NCI-H345 (cell line): ENCODE data around the gene ZNF778.
"Not testable (repeated sequence)": the region's sequence is repeated elsewhere in the genome, so short reads cannot be mapped to it uniquely, and the experiment has no call there.

Experiments used
- DNase-seq: peaks from one replicate; lab custom pipeline; 2025; lab: John Stamatoyannopoulos, UW

ZNF778 gene

DNA sequence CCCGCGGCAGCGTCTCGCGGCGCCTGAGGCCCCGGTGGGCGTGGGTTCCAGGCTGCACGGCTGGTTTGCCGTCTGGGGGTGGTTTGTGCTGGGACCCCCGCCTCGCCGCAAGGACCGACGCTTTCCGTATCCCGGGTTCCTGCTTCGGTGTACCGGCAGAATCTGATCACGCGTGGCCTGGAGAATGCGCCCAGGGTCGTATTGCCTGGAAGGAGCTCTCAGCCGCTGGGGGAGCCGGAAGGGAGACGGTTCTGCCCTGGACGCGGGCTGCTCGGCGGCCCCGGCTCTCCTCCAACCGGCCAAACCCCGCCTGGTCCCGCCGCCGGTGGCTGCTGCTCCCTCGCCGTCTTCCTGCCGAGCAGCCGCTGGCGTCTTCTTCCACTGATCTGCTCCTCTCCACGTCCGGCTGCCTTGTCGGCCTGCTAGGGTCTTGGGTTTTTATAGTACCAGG is 39.8 kb downstream of the ZNF778 start:
- DNase-seq = no peak

DNA sequence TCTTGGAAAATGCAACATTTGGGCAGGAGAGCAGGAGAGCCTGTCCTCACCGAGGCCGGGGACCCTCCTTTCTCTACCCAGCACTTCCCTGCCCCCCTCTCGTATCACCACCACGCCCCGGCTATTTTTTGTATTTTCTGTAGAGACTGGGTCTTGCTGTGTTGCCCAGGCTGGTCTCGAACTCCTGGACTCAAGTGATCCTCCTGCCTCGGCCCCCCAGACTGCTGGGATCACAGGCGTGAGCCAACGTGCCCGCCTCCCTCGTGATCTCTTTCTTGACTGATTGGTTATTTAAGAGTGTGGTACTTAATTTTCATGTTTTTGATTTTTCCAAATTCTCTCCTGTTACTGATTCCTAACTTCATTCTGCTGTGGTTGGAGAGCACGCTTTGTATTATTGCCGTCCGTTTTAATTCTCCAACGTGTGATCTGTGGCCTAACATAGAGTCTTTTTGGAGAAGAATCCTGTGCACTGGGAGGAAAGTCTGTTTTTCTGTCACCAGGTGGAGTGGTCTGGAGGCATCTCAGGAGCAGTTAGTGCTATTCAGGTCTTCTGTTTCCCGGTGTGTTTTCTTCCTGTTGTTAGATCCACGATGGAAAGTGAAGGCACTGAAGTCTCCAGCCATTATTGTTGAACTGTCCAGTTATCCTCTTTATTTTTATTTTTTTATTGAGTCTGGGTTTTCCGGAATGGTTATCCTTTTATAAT is 40.4 kb downstream of the ZNF778 start:
- DNase-seq = no peak

DNA sequence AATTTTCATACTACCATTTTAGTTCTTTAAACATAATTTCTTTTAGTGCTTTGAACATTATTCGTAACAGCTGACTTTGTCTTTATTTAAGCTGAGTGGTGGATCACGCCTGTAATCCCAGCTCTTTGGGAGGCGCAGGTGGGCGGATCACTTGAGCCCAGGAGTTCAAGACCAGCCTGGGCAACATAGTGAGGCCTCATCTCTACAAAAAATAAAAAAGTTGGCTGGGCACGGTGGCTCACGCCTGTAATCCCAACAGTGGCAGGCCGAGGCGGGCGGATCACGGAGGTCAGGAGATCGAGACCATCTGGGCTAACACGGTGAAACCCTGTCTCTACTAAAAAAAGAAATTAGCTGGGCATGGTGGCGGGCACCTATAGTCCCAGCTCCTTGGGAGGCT is 42.4 kb downstream of the ZNF778 start:
- DNase-seq = not testable (repeated sequence)

DNA sequence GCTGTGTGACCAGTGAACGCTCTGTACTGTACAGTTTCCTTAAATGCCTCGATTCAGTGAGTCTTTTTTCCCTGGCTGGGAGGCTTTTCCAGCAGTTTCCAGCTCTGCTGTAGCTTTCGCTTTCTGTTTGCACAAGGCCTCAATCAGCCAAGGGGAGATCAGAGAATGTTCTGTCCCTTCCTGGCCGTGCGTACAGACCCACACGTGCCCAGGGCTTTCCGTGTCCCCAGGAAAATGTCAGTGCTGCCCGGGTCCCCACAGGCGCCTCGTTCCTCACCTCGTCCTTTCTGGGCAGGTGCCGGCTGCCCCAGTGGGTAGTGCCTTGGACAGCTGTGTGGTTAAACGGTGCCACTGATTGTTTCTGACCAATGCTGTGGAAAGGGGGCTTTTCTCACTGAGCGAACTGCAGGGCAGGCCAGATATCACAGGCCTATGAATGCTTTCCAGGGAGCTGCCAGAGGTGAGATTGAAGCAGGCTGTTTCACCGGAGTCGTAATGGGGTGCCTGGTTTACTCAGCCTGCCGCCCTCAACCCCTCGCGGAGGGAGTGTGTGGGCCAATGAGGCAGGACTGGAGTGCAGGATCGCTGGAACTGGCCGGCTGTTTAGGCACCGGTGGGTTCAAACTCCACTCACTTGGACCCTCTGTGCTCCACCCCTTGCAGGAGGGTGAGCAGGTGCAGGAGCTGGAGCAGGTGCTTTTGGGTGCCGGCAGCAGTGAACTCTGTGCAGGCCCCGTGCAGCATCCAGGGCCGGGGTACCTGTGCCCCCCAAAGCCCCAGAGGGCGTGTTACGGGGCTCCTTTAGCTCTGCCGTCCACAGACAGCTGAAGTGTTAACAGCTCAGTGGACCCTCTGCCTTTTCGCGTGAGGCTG is 44.4 kb downstream of the ZNF778 start:
- DNase-seq = no peak

DNA sequence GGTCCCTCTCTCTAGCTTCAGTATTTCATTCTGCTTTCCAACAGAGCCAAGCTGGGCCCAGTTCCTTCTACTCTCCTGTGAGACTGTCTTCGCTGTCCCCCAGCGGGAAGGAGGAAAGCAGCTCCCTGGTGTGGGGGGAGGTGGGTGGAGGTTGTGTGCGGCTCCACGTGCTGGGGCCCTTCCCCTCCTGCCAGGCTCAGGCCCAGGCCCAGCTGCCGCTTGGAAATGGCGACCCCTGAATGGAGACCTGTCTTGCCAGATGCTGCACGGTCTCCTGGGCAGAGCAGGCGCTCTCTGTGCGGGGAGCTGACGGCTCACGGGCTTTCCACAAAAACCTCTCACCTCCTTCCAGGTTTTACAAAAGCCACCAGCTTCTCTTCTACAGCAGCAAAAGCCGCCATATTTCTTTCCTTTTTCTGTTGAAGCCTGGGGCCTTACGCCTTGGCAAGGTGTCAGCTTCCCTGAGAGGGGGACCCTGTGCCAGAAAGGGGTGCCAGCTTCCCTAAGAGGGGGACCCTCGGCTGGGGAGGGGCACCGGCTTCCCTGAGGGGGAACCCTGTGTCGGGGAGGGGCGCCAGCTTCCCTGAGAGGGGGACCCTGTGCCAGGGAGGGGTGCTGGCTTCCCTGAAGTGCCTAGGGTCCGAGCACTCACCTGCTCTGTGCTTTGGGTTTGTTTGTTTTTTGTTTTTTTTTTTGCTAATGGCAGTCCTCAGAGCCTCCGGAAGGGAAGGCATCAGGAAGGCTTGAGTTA is 47.5 kb downstream of the ZNF778 start:
- no peak for DNase-seq

DNA sequence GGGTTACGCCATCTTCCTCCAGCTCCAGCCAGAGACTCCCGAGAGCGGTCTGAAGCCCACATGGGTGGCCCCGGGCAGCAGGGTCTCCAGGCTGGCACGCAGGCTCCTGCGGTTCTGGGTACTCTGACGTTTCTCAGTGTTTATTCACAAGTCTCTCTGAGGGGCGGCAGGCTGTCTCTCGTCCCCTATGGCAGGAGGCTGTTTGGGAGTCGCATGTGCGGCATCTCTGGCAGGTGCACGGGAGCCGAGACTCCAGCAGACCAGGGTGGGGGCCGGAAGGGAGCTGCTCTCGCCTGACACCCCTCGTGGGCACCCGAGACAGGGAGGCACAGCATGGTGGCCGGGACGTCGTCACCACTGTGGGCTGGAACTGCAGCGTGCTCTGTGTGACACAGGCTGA is 48.1 kb downstream of the ZNF778 start:
- DNase-seq = no peak

DNA sequence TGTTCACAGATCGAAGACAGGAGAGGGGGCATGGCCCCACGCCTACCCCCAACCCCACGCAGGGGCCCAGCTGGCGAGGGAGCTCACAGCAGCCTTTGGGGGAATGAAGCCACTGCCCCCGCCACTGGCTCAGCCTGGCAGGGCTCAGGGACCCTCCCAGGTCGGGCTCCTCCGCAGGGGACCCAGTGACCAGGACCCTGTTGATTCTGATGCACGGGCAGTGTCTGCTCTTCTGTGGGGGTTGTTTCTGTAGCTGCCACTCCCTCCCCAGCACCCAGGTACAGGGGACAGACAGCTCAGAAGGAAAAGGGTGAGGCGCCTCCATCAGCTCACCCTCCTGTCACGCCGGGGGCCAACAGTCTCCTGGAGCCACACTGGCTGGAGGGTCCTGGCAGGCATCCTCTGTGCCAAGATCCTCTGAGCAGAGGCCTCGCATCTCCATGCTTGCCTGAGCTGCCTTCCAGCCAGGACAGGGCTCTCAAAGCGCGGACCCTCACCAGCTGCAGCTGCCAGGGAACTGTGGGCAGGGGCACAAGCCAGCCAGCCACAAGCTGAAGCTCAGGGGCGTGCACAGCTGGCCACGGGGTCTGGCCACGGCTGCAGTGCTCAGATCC is 49.1 kb downstream of the ZNF778 start:
- no peak for DNase-seq

DNA sequence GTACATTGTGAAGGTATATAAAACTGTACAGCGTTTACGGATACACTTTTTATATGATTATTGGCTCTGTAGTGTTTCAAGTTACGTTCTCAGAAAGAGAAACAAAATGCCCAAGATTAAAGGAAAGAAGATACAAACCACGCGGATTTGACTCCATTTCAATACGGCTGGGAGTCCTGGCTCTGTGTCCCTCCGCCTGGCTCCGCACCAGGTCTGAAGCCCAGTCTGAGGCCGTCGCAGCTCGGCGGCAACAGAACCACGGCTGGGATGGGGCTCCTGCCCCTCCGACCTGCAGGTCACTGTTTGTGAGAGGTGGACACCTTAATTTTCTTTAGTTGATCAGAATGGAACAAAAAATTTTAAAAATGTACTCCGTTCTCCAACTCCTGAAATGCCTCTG is 50.2 kb downstream of the ZNF778 start:
- not testable (repeated sequence) for DNase-seq

DNA sequence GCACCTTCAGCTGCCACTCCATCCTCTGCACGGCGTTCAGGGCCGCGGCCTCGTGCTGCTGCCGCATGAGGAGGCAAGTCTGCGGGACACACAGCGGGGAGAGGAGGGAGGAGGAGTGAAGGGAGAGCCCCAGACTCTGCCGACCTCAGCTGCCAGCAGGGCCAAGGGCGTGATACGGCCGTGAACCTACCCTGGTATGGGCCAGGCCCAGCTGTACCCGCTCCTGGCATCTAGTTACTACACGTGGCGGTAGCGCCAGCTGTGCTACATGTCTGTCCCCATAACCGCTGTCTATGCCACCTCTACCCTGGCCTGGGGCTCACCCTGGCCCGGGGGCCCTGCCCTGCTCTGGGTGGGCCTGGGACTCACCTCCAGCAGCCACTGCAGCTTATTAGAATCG is 51.1 kb downstream of the ZNF778 start:
- DNase-seq = no peak

DNA sequence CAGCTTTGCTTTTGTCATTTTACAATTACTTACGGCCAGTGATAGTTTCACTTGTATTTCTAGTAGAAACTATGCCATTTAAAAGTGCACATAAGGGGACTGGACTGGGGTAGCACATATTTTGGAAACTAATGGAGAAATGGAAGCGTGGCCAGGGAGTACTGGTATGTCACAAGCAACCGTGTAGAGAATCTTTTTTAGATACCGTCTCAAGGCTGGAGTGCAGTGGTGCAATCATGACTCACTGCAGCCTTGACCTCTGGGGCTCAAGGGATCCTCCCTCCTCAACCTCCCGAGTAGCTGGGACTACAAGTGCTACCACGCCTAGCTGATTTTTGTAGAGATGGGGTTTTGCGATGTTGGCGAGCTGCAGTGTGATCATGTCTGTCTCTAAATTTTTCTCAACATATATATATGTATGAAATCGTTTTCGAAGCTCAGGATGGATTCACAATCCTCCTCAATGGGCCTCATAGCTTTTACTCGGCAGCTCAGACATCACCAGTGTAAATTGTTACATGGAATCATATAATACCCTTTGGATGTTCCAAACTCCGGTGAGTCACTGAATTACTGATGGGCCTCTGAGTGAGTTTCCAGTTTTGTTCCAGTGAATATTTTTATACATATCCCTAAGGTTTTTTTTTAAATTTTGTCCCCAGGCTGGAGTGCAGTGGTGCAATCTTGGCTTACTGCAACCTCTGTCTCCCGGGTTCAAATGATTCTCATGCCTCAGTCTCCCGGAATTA is 51.7 kb downstream of the ZNF778 start:
- no peak for DNase-seq

DNA sequence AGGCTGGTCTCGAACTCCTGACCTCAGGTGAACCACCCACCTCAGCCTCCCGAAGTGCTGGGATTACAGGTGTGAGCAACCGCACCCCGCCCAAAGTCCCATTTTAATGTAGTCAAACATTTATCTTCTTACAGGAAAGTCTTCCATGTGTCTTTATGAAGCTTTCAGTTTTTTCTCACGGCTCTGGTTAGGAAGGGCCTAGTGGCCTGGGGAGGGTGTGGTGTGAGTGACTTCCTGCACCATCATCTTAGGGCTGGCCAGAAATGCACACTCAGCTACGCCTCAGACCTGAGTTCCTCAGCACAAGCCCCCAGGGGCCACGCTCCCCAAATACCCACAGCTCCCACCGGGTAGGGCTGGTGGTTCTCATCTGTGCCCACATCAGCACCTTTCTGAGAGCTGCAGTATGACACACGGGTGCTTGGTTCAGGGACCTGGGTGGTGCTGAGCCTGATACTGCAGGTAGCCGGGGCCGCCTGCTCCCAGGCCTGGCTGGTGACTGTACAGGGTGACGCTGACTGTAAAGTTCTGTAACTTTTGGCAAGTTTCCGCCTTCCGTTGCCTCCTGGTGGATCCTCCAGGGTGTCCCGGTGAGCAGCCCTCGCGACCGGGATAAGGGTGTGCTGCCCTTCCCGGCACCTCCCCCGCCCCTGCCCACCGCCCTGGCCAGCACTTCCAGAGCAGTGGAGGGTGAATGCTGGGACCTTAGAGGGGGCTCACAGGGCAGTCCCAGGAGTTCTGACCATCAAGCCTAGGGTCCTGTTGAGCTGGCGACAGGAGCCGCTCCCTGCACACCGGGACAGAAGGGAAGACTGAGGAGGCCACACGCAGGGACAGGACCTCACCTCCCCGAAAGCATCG is 52.5 kb downstream of the ZNF778 start:
- DNase-seq = no peak

DNA sequence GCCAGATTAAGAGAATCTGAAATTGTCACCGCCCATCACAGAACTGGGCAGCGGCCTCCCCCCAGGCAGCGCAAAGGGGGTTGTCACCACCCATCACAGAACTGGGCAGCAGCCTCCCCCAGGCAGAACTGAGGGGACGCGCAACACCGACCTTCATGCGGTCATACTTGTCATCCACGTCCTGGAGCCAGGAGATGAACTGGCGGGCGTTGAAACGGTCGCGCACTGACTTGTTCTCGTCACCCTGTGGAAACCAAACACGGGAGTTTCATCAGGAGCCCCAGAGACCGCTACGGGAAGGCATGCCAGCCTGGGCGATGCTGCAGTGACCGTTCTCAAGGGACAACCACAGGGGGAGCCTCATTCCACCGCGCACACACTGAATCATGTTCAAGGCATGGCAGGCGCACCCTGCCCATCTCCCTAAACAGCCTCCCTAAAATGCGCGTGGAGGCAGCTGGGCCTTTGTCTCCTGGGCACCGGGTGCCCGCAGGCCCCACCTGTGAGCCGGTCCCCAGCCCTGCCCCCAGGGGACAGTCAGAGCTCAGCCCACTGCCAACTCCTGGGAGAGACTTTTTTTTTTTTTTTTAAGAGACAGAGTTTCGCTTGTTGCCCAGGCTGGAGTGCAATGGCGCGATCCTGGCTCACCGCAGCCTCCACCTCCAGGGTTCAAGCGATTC is 53.3 kb downstream of the ZNF778 start:
- no peak for DNase-seq

DNA sequence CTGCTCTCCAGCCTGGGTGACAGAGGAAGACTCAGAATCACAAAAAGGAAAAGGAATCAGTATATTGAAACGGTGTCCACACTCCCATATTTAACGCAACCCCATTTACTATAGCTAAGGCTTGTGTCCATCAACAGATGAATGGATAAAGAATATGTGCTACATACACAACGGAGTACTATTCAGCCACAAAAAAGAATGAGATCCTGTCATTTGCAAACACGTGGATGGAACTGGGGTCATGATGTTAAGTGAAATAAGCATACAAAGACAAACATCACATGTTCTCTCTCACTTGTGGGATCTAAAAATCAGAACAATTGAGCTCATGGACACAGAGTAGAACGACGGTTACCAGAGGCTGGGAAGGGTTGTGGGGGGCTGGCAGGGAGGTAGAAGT is 55.1 kb downstream of the ZNF778 start:
- no peak for DNase-seq

DNA sequence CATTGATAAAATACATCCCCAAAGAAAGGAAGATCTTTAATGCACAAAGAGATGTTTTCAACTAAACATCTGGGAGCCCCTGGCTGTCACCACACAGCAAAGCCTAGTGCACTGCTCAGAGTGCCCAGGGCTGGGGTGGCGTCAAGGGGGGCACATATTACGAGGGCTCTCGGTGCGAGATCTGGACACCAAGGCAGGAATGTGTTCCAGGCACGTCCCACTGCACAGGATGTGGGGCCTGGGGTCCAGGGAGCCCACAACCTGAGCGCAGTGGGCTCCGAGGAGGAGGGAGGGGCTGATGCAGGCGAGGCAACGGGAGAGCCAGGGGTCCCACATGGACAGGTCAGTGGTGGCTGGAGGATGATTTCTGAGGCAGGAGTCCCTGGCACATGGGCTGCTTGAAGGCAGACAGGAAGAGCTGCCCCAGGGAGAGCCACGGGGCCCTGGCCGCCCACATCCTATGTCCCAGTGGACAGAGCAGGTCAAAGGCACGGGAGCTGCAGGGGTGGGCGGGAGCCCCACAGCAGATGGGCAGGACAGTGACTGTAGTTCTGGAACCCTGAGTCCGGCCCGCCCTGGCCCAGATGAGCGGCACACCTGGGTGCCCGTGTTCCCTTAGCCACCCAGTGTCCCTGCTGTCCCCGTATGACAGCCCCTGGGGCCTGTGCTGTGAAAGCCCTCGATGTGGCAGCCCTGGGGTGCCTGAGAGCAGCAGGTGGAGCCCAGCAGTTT is 56.4 kb downstream of the ZNF778 start:
- no peak for DNase-seq

DNA sequence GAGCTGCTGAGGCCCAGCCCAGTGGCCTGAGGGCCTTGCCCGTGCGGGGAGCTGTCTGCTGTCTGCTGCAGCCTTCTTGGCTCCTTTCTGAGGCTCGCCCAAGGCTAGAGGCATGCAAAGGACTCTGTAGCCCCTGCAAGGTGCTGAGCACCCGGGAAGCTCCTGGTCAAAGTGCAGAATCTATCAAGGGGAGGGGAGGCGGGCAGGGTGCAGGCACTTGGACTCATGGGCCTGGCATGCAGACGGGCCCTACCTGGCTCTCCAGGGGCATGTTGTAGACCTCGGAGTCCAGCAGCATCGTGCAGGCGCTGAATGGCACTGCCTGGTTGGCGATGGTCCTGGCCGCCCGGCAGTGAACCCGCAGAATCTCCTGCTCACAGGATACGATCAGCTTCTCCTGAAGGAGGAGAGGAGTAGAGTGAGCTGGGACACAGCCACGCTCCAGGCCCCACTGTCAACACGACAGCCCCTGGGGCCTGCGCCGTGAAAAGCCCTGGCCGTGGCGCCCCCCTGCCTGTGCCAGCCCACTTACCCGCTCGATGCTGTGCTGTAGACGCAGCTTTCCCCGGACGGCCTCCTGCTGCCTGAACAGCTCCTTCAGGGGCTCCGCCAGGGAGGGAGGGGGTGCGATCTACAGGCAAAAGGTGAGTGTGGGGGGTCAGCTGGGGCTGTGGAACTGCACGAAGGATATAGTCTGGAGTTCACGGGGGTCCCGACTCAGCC is 57.2 kb downstream of the ZNF778 start:
- no peak for DNase-seq

DNA sequence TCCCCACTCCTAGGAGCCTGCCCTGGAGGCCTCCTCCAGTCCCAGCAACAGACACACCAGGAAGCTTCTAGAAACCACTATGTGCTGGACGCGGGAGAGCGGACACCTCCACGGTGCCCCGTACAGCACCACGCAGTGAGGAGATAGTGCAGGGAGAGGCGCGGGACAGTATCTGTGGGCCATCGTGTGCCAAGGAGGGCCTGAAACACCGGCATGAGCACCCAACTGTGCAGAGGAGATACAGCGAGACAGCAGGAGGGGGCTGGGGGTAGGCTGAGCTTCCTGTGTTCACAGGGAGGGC is 57.7 kb downstream of the ZNF778 start:
- DNase-seq = no peak

DNA sequence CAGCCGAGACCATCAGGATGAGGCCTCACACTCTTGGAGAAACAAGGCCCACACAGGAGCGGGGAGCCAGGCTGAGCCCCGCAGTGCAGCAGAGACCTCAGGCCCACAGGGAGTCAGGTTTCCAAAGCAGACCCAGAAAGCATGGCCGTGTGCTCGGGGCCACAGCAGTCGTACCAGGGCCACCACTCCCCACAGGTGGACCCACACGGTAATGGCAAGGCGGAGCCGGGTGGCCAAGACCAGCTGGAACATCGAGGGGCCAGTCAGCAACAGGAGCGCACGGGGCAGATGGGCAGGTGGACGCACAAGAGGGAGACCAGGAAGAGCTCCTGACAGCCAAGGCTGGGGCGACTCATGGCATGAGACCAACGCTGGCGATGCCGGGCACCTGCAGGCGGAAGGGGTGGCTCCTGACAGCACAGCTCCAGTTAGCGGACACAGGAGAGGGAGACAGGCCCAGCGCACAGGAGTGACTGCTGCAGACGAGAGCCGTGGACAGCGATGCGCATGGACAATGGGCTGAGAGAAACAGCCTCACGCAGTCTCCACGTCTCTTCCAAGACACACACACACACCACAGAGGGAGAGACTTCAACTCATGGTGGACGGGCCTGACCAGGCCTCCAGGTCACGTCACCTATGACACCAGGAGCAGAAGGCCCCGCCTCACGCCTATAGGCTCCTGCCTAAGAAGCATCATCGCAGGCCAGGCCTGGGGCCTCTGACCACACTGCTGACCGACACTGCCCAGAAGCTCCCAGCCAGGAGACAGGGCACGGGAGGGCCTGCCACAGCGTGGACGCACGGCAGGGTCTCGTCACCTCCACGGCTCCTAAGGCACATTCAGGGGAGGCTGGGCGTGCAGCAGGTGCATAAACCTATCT is 58.6 kb downstream of the ZNF778 start:
- DNase-seq = no peak

DNA sequence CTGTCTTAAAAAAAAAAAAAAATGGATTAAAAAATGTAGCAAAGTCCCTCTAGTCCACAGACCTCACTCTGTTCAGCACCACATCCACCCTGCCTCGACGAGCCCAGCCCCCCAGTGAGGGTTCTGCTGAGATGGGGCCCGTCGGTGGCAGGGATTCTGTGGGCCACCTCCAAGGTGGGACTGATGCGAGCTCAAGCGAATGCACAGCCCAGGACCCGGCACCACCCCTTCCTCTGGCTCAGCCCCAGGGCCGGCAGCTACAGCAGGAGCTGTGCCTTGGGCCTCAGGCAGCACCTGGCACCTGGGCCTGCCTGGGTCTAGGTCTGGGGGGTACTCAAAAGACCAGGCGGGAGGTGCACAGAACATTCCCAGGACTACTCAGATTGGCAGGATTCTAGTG is 59.5 kb downstream of the ZNF778 start:
- no peak for DNase-seq
